ENCODE measurements around the gene TKT.
A peak's percentile ranks its signal among the peaks of the same experiment; 100 is the strongest.

TKT gene

GRCh38 chr3:53231532-53232511 is 24.0 kb downstream of the TKT start:
- no peak overlapping the region for H3K4me3 ChIP-seq (ENCODE audit: low read length in 2 of 2)
- H3K4me1 ChIP-seq (ENCODE audit: control insufficient read depth, insufficient read depth, low read length): peaks cover 11% of the 10 kb centered on the region
- no peak overlapping the region for H3K9ac ChIP-seq (ENCODE audit: low read length in 2 of 2)
- H3K9me3 ChIP-seq (ENCODE audit: control insufficient read depth in 2 of 2, low read length in 2 of 2): no peaks in the 10 kb centered on the region
- no peaks in the 10 kb centered on the region for H3K27me3 ChIP-seq (ENCODE audit: control insufficient read depth in 1 of 2, insufficient read depth in 2 of 2, low read length in 2 of 2)
- peaks cover 75 to 89% of the 10 kb centered on the region in 2 donors for H3K36me3 ChIP-seq (ENCODE audit: control insufficient read depth in 2 of 2, insufficient read depth in 2 of 2, low read length in 2 of 2)
- no peak overlapping the region for H3K27ac ChIP-seq (ENCODE audit: low read length)

- Histone ChIP-seq H3K9ac (ENCODE audit: low read length in 2 of 2) (no peak overlapping the region), H3K9me3 (ENCODE audit: control insufficient read depth in 2 of 2, low read length in 2 of 2) (no peaks in the 10 kb centered on the region), H3K36me3 (ENCODE audit: control insufficient read depth in 2 of 2, insufficient read depth in 2 of 2, low read length in 2 of 2) (peaks cover 85 to 92% of the 10 kb centered on the region in 2 donors), H3K27me3 (ENCODE audit: control insufficient read depth in 1 of 2, insufficient read depth in 2 of 2, low read length in 2 of 2) (no peaks in the 10 kb centered on the region), H3K4me1 (ENCODE audit: control insufficient read depth, insufficient read depth, low read length) (peaks cover under 1% of the 10 kb centered on the region), H3K4me3 (ENCODE audit: low read length in 2 of 2) (no peak overlapping the region), H3K27ac (ENCODE audit: low read length) (no peak overlapping the region)
Measured at GRCh38 chr3:53230789-53231188, 25.0 kb downstream of the TKT start.

GRCh38 chr3:53230041-53230621 is 25.7 kb downstream of the TKT start:
- Histone ChIP-seq H3K27me3 (ENCODE audit: control insufficient read depth in 1 of 2, insufficient read depth in 2 of 2, low read length in 2 of 2) (no peaks in the 10 kb centered on the region), H3K4me3 (ENCODE audit: low read length in 2 of 2) (no peak overlapping the region), H3K9ac (ENCODE audit: low read length in 2 of 2) (no peak overlapping the region), H3K9me3 (ENCODE audit: control insufficient read depth in 2 of 2, low read length in 2 of 2) (no peaks in the 10 kb centered on the region), H3K27ac (ENCODE audit: low read length) (no peak overlapping the region), H3K4me1 (ENCODE audit: control insufficient read depth, insufficient read depth, low read length) (no peaks in the 10 kb centered on the region), H3K36me3 (ENCODE audit: control insufficient read depth in 2 of 2, insufficient read depth in 2 of 2, low read length in 2 of 2) (peaks cover 92 to 96% of the 10 kb centered on the region in 2 donors)

GRCh38 chr3:53229606-53230005 is 26.2 kb downstream of the TKT start:
- H3K9me3 ChIP-seq (ENCODE audit: control insufficient read depth in 2 of 2, low read length in 2 of 2): no peaks in the 10 kb centered on the region
- H3K27ac ChIP-seq (ENCODE audit: low read length): no peak overlapping the region
- no peaks in the 10 kb centered on the region for H3K4me1 ChIP-seq (ENCODE audit: control insufficient read depth, insufficient read depth, low read length)
- H3K36me3 ChIP-seq (ENCODE audit: control insufficient read depth in 2 of 2, insufficient read depth in 2 of 2, low read length in 2 of 2): peaks cover 94 to 98% of the 10 kb centered on the region in 2 donors
- H3K4me3 ChIP-seq (ENCODE audit: low read length in 2 of 2): no peak overlapping the region
- H3K9ac ChIP-seq (ENCODE audit: low read length in 2 of 2): no peak overlapping the region
- H3K27me3 ChIP-seq (ENCODE audit: control insufficient read depth in 1 of 2, insufficient read depth in 2 of 2, low read length in 2 of 2): no peaks in the 10 kb centered on the region

GRCh38 chr3:53229171-53229570 is 26.7 kb downstream of the TKT start:
- H3K27me3 ChIP-seq (ENCODE audit: control insufficient read depth in 1 of 2, insufficient read depth in 2 of 2, low read length in 2 of 2): no peaks in the 10 kb centered on the region
- H3K9me3 ChIP-seq (ENCODE audit: control insufficient read depth in 2 of 2, low read length in 2 of 2): no peaks in the 10 kb centered on the region
- H3K4me1 ChIP-seq (ENCODE audit: control insufficient read depth, insufficient read depth, low read length): no peaks in the 10 kb centered on the region
- no peak overlapping the region for H3K9ac ChIP-seq (ENCODE audit: low read length in 2 of 2)
- H3K27ac ChIP-seq (ENCODE audit: low read length): no peak overlapping the region
- peaks cover 94 to 98% of the 10 kb centered on the region in 2 donors for H3K36me3 ChIP-seq (ENCODE audit: control insufficient read depth in 2 of 2, insufficient read depth in 2 of 2, low read length in 2 of 2)
- no peak overlapping the region for H3K4me3 ChIP-seq (ENCODE audit: low read length in 2 of 2)

- no peaks in the 10 kb centered on the region for H3K27me3 ChIP-seq (ENCODE audit: control insufficient read depth in 1 of 2, insufficient read depth in 2 of 2, low read length in 2 of 2)
- H3K9ac ChIP-seq (ENCODE audit: low read length in 2 of 2): no peak overlapping the region
- H3K9me3 ChIP-seq (ENCODE audit: control insufficient read depth in 2 of 2, low read length in 2 of 2): no peaks in the 10 kb centered on the region
- no peak overlapping the region for H3K4me3 ChIP-seq (ENCODE audit: low read length in 2 of 2)
- H3K36me3 ChIP-seq (ENCODE audit: control insufficient read depth in 2 of 2, insufficient read depth in 2 of 2, low read length in 2 of 2): peaks cover 85 to 95% of the 10 kb centered on the region in 2 donors
- H3K4me1 ChIP-seq (ENCODE audit: control insufficient read depth, insufficient read depth, low read length): no peaks in the 10 kb centered on the region
- no peak overlapping the region for H3K27ac ChIP-seq (ENCODE audit: low read length)
Measured at GRCh38 chr3:53227993-53228885, 27.6 kb downstream of the TKT start.

- no peaks in the 10 kb centered on the region for H3K4me1 ChIP-seq (ENCODE audit: control insufficient read depth, insufficient read depth, low read length)
- H3K27ac ChIP-seq (ENCODE audit: low read length): no peak overlapping the region
- peaks cover 74 to 81% of the 10 kb centered on the region in 2 donors for H3K36me3 ChIP-seq (ENCODE audit: control insufficient read depth in 2 of 2, insufficient read depth in 2 of 2, low read length in 2 of 2)
- H3K9me3 ChIP-seq (ENCODE audit: control insufficient read depth in 2 of 2, low read length in 2 of 2): no peaks in the 10 kb centered on the region
- no peak overlapping the region for H3K4me3 ChIP-seq (ENCODE audit: low read length in 2 of 2)
- H3K27me3 ChIP-seq (ENCODE audit: control insufficient read depth in 1 of 2, insufficient read depth in 2 of 2, low read length in 2 of 2): no peaks in the 10 kb centered on the region
- peak overlapping the region in 1 of 2 donors; percentile 13 for H3K9ac ChIP-seq (ENCODE audit: low read length in 2 of 2)
Measured at GRCh38 chr3:53226841-53227407, 28.9 kb downstream of the TKT start.

- Histone ChIP-seq H3K27ac (ENCODE audit: low read length) (no peak overlapping the region), H3K4me1 (ENCODE audit: control insufficient read depth, insufficient read depth, low read length) (no peaks in the 10 kb centered on the region), H3K27me3 (ENCODE audit: control insufficient read depth in 1 of 2, insufficient read depth in 2 of 2, low read length in 2 of 2) (no peaks in the 10 kb centered on the region), H3K9ac (ENCODE audit: low read length in 2 of 2) (no peak overlapping the region), H3K4me3 (ENCODE audit: low read length in 2 of 2) (no peak overlapping the region), H3K36me3 (ENCODE audit: control insufficient read depth in 2 of 2, insufficient read depth in 2 of 2, low read length in 2 of 2) (peaks cover 68 to 76% of the 10 kb centered on the region in 2 donors), H3K9me3 (ENCODE audit: control insufficient read depth in 2 of 2, low read length in 2 of 2) (no peaks in the 10 kb centered on the region)
Measured at GRCh38 chr3:53226142-53226840, 29.5 kb downstream of the TKT start.

GRCh38 chr3:53225651-53226050 is 30.2 kb downstream of the TKT start:
- Histone ChIP-seq H3K4me3 (ENCODE audit: low read length in 2 of 2) (no peak overlapping the region), H3K36me3 (ENCODE audit: control insufficient read depth in 2 of 2, insufficient read depth in 2 of 2, low read length in 2 of 2) (peaks cover 62 to 69% of the 10 kb centered on the region in 2 donors), H3K4me1 (ENCODE audit: control insufficient read depth, insufficient read depth, low read length) (no peaks in the 10 kb centered on the region), H3K9ac (ENCODE audit: low read length in 2 of 2) (no peak overlapping the region), H3K27ac (ENCODE audit: low read length) (no peak overlapping the region), H3K27me3 (ENCODE audit: control insufficient read depth in 1 of 2, insufficient read depth in 2 of 2, low read length in 2 of 2) (no peaks in the 10 kb centered on the region), H3K9me3 (ENCODE audit: control insufficient read depth in 2 of 2, low read length in 2 of 2) (no peaks in the 10 kb centered on the region)

GRCh38 chr3:53225181-53225580 is 30.6 kb downstream of the TKT start:
- Histone ChIP-seq H3K4me3 (ENCODE audit: low read length in 2 of 2) (no peak overlapping the region), H3K4me1 (ENCODE audit: control insufficient read depth, insufficient read depth, low read length) (no peaks in the 10 kb centered on the region), H3K9ac (ENCODE audit: low read length in 2 of 2) (no peak overlapping the region), H3K27ac (ENCODE audit: low read length) (no peak overlapping the region), H3K9me3 (ENCODE audit: control insufficient read depth in 2 of 2, low read length in 2 of 2) (no peaks in the 10 kb centered on the region), H3K36me3 (ENCODE audit: control insufficient read depth in 2 of 2, insufficient read depth in 2 of 2, low read length in 2 of 2) (peaks cover 59 to 65% of the 10 kb centered on the region in 2 donors), H3K27me3 (ENCODE audit: control insufficient read depth in 1 of 2, insufficient read depth in 2 of 2, low read length in 2 of 2) (no peaks in the 10 kb centered on the region)

Data from stomach smooth muscle (tissue), 2 donors.